ENCODE results near the gene SRPK3.

The SRPK3 gene

DNA sequence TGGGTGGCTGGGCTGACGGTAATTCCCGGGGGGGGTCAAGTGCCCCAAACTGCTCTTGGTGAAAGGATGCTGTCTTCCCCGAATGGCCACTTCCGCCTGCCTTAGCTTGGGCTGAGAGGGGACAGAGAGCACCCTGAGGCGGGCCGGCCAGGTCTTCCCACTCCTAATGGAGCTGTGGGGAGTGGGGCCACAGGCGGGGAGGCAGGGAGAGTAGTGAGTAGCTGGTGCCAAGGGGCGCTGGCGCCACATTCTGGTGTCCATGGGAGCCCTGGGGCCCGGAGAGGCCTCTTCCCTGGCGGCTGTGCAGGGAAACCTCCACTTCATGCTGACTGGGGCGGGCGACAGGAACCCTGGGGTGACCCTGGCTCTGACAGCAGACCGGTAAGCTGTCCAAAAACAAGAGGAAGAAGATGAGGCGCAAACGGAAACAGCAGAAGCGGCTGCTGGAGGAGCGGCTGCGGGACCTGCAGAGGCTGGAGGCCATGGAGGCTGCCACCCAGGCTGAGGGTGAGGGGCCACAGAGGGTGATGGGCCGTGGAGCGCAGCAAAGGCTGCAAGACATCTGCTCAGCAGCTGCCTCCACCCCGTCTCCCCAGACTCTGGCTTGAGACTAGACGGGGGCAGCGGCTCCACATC is 2.7 kb downstream of the SRPK3 start:
- no peak for DNase-seq (ENCODE audit: low read depth in 2 of 2)

DNA sequence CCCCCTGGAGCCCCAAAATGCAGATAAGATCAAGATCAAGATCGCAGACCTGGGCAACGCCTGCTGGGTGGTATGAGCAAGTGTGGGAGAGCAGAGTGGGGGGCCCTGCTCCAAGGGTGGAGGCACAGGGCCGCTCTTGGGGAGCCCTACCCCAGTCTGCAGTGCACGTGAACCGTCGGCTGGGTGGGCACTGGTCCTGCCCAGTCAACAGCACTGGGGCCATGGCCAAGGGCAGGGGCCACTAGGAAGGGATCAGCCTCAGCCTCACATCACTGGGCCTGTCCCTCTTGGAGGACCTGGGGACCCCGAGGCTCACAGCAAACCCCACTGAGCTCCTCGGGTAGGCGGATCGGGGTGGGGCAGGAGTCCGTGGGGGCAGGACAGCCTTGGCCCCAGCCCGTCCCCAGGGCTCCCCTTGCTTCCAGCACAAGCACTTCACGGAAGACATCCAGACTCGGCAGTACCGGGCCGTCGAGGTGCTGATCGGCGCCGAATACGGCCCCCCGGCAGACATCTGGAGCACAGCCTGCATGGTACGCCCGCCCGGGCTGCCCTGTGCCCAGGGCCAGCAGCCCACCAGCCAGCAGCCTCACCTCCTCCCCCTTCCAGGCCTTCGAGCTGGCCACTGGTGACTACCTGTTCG is 3.6 kb downstream of the SRPK3 start:
- no peak for DNase-seq (ENCODE audit: low read depth in 2 of 2)

DNA sequence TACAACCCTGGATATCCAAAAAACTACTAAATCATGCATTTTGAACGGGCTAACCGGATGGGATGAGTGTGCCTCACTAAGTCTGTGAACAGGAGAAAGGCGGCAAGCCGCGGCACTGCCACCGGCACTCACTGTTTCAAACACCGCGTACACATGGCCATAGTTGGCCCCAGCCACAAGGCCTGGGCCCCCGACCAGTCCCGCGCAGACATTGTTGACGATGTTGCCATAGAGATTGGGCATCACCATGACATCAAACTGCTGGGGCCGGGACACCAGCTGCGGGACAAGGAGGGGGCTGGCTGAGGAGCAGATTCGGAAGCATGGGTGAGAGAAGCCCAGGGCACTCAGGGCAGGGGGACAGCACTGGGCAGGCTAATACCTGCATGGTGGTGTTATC is 5.8 kb downstream of the SRPK3 start:
- DNase-seq (ENCODE audit: low read depth in 2 of 2) = no peak

DNA sequence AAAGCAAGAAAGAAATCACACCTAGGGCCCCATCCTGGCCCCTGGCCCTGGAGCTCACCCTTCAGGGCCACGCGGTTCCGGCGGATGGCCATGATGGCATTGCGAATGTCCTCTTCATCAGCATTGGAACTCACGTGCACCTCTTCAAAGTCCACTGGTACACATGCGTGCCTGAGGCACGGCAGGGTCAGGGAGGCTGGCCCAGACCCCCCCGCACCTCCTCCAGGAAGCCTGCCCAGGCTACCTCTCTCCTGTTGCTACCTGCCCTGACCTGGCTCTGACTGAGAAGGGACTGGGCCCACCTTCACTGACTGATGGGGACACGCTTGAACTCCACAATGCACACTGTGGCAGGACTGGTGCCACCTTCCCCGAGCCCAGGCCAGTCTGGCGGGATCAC is 8.8 kb downstream of the SRPK3 start:
- DNase-seq (ENCODE audit: low read depth in 2 of 2) = no peak

DNA sequence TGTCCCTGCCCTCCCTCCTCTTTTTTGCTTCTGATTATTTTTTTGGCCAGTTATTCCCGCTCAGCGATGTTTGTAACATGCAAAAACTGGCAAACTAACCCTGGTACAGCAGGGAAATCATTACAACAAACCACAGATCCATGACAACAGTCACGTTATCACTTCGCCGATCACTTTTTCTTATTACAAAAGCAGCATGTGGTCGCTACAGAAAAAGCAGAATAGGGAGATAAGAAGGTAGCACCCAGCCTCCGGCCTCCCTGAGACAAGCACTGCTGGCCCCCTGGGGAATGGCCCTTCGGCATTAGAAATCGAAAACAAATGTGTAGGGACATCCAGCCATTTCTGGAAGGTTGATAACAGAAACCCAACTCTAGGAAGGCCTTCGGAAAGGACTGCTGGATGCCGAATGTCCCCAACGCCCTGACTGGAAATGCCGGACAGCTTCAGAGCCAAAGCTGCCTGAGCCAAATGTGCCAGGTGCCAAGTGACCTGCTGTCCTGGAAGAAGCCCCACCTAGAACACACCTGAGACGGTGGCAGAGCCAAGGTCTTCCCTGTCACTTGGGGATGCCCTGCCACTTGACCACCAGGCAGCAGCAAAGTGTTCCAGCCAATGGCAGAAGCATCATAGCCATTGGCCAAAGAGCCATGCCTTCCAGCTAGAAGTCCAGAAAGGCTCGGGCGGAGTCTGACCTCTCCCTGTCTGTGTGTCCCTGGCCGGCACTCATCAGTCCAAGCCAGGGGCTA is 10.4 kb downstream of the SRPK3 start:
- DNase-seq (ENCODE audit: low read depth in 2 of 2) = no peak

DNA sequence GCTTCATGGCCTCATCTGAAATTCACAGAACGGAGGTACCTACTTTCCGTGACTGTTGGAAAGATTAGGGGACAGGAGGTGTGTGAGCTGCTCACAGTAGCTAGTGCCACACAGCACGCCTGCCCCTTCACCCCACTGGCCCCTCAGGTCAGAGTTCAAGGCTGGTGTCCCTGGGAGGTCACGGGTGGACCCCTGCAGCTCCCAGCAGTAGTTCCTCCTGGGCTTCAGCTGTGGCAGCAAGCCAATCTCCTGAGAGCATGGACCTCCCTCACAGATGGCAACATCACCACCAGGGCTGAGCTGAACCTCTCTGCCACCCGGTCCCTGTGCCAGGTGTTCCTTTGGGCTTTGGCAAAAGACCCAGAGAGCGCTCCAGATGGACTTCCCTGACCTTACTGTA is 11.5 kb downstream of the SRPK3 start:
- DNase-seq (ENCODE audit: low read depth in 2 of 2) = no peak

DNA sequence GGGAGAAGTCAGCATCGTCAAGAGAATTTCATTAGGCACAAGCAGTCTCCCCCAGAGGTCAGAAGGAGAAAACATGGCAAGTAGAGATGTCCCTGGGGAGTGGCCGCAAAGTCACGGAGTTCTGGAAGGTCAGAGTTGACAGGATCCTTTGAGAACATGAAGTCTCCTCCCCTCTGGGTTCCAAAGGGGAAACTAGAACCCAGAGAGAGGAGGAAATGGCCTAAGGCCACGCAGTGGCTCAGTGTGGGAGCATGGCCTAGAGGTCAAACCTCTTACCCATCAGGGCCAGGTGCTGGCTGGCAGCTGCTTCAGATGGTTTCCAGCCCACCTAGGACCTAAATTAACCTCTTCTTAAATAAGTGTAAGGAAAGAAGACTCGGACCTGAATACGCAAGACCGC is 12.4 kb downstream of the SRPK3 start:
- no peak for DNase-seq (ENCODE audit: low read depth in 2 of 2)

DNA sequence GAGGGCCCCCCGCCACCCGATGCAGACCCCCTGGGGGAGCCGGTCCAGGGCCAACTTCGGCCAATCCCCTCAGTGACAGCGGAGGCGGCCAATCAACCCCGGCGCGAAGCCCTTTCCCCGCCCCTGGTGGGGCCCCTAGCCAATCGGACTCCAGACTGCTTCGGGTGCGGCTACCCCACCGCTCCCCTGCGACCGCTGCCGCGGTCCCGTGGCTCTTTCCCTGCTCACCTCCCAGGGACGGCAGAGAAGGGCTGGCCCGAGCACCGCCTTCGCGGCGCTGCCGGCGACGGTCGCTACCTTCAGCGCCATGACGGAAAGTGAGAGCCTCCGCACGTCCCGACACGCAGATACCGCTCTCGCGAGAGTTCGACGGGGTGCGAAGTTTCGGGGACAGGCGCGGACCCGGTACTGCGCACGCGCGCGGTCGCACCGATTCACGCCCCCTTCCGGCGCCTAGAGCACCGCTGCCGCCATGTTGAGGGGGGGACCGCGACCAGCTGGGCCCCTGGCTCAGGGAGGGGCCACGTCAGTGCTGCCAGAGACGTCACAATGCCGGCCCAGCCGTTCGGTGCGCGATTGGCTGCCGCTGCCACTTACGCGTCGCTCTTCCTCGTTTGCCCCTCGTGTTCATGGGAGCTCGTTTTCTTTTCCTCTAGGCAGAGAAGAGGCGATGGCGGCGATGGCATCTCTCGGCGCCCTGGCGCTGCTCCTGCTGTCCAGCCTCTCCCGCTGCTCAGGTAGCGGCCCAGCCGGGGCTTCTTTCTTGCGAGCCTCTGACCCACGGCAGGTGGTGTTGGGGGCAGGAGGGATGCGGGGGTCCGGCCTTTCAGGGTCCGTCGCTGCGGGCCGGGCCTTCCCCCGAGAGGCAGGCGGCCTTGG is 13.4 kb downstream of the SRPK3 start, which contains the start of the genes IDH3G and SSR4:
TSS of gene IDH3G (minus strand) at position 358 of the 879 bp plus-strand sequence. CDS start at position 309, 49 bp downstream.
TSS of gene SSR4 (plus strand) at position 651 of the 879 bp plus-strand sequence. CDS start at position 671, 20 bp downstream.
- peak; percentile 81 to 82 for DNase-seq (ENCODE audit: low read depth in 2 of 2)

DNA sequence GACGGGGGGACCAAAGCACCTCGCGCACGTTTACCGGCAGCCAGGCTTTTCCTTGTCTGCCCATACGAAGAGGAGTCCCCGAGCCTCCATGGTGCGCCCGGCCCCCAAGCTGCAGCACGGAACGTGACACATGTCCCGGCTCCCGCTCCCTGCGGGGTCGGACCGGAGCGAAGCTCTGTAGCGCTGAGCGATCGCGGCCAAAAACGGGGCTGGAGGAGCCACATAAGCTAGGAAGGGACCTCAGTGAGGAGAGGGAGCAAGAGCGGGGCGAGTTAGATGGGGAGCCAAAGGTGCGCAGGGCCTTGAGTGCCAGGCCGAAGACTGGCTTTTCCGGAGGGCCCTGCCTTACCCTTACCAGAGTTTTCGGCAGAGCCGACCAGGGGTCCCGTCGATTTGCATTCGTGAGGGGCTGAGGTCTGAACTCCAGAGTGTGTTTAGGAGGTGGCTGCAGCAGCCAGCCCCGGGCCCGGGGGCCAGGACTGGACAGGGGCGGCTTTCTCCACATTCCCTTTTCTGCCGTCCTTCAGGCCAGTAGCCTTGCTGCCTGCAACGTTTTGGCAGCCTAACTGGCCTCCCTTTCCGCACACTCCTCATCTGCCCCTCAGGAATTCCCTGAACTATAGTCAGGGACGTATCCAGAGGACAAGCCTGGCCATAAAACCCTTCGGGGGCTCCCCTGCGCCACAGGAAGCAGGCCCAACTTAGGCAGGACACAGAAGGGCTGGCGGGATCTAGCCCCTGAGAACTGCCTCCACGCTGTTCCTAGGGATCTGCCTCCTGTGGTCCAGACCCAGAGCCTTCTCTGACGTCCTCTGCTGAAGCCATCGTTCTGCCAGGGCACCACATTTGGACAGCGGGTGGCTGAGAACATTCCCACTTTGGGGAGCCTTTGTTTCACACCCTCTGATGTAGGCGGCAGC is 14.3 kb downstream of the SRPK3 start:
- DNase-seq (ENCODE audit: low read depth in 2 of 2) = no peak

DNA sequence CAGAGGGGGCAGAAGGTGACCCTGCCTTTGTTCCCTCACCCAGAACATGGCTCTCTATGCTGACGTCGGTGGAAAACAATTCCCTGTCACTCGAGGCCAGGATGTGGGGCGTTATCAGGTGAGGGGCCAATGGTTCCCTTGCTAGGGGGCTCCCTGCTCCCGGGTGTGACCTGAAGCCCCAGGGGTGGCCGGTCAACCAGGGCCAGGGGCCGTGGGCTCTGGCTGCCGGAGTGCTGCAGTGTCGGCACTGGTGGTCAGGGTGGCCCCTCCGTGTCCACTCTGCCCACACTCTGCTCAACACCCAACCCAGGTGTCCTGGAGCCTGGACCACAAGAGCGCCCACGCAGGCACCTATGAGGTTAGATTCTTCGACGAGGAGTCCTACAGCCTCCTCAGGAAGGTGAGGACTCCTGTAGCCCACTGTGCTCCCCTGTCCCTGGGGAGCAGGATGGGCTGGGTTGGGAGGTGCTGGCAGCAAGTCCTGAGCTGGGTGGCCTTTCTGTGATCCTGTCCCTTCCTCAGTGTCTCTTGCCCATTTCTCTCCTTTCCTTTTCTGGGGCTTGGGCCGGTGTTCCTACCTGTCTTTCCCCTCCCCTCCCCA is 16.7 kb downstream of the SRPK3 start:
- no peak for DNase-seq (ENCODE audit: low read depth in 2 of 2)

DNA sequence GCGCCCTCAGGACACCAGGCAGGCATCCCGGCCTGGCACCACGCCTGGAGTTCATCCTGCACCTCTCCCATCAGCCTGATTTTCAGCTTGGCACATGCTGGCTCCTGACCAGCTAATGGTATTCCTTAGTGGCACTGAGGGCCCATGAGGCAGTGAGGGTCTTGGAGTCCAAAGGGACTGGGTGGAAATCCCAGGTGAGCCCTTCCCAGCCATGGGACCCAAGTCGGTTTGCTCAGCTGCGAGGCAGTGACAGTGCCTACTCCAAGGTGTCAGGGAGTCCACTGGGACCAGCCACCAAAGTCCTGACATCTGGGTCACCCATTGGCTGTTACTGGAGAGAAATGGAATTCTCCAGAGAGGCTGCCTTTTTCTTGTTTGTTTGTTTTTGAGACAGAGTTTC is 18.5 kb downstream of the SRPK3 start:
- no peak for DNase-seq (ENCODE audit: low read depth in 2 of 2)

DNA sequence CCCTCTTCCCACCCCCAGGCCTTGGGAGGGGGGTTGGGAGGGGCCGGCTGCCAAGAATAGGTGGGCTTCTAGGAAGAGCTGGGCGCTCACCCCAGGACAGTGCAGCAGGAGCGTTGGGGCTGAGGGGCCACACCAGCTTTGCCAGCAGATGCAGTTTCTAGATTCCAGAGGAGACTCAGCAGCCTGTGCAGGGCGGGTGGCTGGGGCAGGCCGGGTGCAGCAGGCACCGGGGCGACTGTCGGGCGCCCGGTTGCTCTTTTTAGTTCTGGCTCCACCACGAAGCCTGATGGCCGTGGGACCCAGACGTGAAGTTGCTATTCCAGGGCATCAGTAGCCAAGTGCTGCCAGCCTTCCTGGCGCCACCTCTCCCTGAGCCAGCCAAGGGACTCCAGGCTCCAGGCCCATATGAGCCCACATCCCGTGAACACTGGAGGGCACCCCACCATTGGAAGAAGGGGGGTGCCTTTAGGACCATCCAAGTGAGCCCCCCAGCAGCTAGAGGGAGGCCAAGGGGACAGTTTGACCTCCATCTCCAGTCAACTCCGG is 19.4 kb downstream of the SRPK3 start:
- no peak for DNase-seq (ENCODE audit: low read depth in 2 of 2)

DNA sequence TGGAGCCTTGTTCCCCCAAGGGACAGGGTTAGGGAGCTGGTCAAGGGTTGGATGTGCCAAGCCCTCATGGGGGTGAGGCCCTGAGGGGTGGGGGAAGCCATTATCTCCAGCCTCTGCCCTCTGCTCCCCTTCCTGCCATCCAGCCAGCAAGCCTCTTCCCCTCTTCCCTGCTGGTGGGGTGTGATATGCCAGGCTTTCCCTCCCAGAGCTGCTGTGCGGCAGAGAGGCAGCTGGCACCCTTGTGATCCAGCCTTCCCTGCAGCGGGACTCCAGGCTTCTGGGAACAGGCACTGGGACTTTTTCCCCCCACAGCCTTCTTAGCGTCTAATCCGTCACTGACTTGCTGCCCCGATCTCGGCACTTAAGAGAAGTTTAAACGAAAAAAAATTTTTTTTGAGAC is 19.9 kb downstream of the SRPK3 start:
- no peak for DNase-seq (ENCODE audit: low read depth in 2 of 2)

DNA sequence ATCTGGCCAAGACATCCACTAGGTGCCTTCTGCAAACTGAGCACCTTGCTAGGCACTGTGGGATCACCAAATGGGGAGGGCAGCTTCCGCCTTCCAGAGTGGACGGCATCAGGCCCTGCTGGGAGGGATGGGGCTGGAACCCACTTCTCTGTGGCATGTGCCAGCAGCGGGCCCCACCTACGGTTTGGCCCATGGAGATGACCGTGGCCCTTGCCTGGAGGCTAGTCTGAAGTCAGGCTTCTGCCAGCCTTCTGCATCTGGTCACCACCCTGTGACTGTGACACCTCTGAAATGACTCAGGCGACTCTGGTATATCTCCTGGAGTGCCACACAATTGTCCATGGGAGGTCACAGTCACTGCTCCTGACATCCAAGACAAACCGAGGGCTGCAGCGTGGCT is 20.8 kb downstream of the SRPK3 start:
- no peak for DNase-seq (ENCODE audit: low read depth in 2 of 2)

DNA sequence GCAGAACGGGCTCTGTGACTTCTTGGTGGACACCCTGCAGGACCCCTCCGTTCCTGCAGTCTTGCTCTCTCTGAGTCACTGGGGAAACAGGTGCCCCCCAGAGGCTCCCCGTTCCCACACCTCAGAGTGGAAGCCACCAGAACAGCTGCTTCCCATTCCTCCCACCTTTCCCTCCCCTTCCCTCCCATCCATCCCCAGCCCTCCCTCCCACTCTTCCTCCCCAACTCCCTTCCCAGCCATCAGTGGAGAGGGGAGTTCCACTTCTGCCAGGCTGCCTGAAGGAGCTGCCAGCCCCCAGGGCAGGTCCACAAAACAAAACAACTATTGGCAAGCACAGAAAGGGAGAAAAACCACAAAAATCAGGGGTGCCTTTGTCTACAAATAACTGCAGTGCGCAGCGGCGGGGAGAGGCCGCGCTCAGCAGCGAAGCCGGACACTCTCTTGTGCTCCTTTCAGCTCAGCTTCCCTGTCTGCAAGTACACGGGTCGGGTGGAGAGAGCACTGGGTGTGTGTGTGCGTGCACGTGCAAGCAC is 21.7 kb downstream of the SRPK3 start:
- DNase-seq (ENCODE audit: low read depth in 2 of 2) = no peak

DNA sequence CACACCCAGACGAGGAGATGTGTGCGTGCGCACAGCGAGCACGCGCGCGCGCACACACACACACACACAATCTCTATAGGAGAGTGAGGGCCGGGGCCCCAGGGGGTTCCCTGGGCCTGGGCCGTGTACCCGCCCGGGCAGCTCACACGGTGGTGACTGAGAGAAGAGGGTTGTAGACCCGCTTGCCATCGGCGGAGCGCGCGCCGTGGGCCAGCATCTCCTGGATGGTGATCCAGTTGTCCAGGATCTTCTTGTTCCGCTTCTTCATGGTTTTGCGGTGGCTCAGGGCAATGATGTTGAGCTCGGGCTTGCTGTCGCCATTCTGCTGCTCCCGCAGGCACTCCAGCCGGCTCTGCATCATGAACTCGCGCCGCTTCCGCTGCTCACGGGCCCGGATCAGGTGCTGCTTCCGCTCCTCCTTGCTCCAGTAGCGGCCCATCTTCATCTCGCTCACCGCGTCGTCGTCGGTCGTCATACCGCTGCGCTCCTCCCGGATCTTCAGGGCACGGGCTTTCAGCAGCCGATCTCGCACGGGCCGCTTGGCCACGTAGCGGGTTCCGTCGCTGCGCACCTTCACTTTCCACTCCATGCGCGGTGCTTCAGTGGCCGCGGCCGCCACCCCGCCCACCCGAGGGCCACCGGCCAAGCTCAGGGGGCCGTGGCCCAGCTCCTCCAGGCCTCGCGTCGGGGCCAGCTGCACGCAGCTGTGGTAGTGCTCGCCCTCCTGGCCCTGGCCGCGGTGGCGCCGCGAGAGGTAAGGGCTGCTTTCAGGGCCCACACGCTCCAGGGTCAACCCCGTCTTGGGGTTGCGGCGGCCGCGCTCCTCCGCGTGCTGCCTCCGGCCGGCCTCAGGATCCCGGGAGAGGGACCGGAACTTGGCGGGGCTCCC is 22.6 kb downstream of the SRPK3 start:
- DNase-seq (ENCODE audit: low read depth in 2 of 2) = no peak

DNA sequence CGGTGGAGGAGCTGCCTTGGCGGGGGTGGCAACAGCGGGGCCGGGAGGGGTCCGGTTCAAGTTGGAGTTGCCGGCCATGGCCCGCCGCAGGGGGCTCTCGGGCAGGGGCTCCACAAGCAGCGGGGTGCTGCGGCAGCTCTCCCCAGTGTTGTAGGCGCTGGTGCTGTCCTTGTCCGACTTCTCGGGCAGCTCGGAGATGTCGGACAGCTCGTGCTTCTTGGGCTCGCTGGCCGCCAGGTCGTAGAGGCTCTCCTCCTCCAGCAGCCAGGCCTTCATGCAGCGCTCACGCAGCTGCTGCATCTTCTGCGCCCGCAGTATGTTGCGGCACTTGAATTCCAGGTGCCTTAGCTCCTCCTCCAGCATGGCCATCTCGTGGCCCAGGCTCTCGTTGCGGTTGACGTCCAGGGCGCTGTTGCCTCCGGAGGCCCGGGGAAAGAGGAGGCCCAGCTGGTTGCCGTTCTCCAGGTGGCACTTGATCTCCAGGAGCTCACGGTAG is 23.3 kb downstream of the SRPK3 start:
- no peak for DNase-seq (ENCODE audit: low read depth in 2 of 2)

DNA sequence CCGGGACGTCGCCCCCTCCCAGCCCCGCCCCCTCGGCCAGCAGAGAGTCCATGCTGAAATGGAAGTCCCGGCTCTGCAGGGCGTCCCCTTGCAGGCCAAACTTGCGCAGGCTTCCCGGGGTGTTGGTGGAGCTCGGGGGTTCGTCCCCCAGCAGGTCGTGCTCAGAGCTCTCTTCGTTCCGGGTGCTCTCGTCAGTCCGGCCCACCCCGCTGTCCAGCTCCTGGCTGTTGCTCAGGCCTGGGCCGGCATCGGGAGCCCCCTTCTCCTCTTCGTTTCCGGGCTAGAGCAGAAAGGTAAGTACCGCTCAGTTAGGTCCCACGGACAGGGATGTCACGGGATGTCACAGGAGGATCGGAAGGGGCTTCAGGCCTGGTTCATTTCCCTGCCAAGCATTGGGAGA is 23.8 kb downstream of the SRPK3 start:
- DNase-seq (ENCODE audit: low read depth in 2 of 2) = no peak

DNA sequence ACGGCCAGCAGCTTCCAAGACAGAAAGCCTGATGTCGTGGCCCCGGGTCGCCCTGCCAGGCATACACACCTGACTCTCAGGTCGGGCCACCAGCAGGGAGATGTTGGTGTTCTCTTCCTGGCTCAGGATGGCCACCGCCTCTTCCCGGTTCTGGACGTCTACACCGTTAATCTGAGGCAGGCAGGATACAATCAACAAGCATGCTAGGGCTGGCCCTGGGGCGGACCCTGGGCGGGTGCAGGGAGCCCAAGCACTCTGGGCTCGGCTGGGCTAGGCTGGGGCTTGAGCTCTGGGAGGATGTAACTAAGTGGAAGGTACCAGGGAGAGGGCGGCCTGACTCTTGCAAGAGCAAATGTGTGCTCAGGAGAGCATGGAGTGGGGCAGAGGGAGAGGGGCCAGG is 24.6 kb downstream of the SRPK3 start:
- DNase-seq (ENCODE audit: low read depth in 2 of 2) = no peak

All from stimulated activated CD8-positive, alpha-beta memory T cell treated with anti-CD3 and anti-CD28 coated beads, Interleukin-7, amount 100 ng/mL, for 1 hour (primary cell).